CD4-positive, alpha-beta T cell treated with Interleukin-17A for 4 hours (primary cell): Measurements from ENCODE around the gene C2orf78.
"Not testable (repeated sequence)": the region's sequence is repeated elsewhere in the genome, so short reads cannot be mapped to it uniquely, and the experiment has no call there.

Experiments used
- DNase-seq: peaks from one replicate; pipeline ENCODE4 v3.0.0-alpha.2; 2020; ENCODE audit warnings: mixed read lengths

C2orf78 gene

GRCh38 chr2:73779467-73780236, 4.3 kb upstream of the C2orf78 start, which contains the start of gene DUSP11:
DUSP11 (minus strand) TSS chr2:73780103; CDS start chr2:73779974, 129 bp downstream.
- peak; percentile 97 for DNase-seq

- DNase-seq = no peak
Measured at GRCh38 chr2:73780237-73780582, 3.8 kb upstream of the C2orf78 start.

DNA sequence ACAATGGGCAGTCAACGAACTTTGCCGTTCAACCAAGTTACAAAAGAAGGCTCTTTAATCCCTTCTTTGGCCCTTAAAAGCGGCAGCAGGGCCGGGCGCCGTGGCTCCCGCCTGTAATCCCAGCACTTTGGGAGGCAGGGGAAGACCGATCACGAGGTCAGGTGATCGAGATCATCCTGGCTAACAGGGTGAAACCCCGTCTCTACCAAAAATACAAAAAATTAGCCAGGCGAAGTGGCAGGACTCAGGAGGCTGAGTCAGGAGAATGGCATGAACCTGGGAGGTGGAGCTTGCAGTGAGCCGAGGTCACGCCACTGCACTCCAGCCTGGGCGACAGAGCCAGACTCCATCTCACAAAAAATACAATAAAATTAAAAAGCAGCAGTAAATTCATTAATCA, 581 bp upstream of the C2orf78 start:
- DNase-seq = not testable (repeated sequence)

DNA sequence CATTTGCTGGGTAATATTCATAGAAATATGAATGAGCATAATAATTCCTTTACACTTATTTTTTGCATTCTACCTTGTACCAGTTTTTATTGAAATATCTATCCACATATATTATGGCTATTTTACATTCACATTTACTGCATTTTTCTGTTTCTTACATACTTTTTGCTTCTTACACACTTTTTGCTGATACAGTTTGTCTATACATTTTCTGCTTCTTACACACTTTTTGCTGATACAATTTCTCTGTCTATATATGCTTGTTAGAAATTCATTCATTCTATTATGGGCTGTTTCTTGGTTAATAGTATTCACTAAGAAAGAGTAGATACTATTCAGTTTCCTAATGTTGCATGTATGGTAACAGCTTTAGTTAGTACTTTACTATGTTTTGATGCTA, 27.9 kb downstream of the C2orf78 start:
- no peak for DNase-seq

DNA sequence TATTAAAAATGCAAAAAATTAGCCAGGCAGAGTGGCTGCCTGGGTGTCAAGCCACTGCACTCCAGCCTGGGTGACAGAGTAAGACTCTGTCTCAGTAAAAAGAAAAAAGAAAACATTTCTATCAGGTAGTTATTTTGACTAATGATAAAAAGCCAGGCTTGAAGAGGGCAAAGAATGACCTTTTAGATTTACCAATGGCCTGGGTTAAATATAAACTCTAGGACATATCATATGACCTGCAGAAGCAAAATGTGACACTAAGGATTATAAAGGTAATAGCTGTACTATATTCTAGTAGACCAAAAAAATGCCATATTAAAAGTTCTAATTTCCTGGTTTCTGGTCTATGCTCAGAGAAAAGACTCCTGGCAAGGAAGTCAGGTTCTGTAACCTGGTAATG, 28.7 kb downstream of the C2orf78 start:
- no peak for DNase-seq

DNA sequence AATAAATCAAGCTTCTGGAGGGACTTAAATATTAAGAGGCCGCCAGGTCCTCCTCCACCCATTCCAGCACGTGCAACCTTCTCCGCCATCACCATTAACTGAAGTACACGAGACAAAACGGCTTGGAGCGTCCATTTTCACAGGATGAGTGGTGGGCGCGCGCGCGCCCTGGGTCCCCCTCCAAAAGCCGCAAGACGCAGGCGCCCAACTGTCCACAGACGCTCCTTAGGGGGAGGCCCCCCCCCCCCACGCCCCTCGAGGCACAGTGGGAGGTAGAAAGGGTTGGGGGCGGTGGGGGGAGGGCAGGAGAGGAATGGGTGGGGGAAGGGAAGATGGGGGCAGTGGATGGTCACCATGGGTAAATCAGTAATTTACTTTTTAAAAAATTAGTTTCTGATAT, 34.3 kb downstream of the C2orf78 start:
- DNase-seq = no peak

- DNase-seq = no peak
Measured at GRCh38 chr2:73821227-73821626, 37.2 kb downstream of the C2orf78 start.

DNA sequence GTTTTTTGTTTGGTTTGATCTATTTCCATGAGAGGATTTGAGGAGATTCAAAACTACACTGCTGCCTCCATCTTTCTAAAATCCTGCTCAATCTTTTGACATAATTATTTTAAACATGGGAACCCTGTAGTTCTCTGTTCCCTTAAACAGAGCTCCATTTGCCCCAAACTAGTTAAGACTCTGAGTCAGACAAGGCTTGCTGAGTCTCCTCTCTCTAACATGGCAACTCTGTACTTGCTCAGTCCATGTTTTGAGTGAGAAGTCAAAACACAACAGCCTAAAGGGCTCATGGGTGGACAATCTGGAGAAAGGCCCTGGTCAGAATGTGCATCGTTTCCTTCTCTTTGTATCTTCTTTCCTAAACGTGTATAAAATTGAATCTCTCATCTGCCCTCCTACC, 37.7 kb downstream of the C2orf78 start:
- no peak for DNase-seq

DNA sequence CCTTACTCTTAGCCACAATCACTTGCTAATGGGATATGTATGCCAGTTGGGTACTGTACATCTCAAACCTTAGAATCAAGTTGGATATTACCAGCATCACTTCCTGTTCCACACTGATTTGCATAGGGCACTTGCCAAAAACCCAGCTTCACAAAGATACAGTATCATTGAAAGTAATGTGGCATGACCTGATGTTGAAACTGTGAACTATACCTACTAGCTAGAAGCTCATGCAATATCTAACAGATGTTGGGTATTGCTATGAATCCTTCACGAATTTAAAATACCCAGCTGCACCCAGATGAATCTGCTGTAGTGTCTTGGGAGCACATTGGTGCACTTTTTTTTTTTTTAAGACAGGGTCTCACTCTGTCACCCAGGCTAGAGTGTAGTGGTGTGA, 38.3 kb downstream of the C2orf78 start:
- DNase-seq = no peak

GRCh38 chr2:73822991-73823390, 39.0 kb downstream of the C2orf78 start:
- DNase-seq = no peak

- DNase-seq = no peak
Measured at GRCh38 chr2:73823416-73823815, 39.4 kb downstream of the C2orf78 start.

DNA sequence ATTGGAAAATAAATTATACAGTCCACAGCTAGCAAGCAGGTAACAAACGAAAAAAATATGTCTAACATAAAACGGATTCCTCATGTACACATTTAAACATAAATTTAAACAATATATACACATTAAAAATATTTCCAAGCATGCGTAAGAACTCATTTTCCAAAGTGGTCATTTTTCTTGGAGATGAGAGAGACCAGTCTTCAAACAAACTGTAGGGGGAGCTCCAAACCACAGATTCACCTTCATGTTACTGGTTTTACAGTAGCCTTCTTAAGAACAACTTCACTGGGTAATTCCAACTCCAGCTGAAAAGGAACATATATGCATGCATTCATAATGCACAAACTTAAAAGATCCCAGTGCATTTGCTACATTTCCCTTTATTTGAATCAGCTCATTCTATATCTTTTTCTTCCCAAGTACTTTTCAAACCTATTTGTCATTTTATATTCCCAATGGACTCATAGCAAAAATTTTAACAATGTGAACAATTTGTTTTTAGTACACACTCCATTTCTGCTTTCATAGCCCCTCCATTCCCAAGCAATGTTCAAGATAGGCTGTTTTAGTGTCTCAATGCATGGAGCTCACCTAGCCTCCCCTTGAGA, 40.0 kb downstream of the C2orf78 start:
- peak; percentile 53 for DNase-seq

GRCh38 chr2:73825408-73825807, 41.4 kb downstream of the C2orf78 start:
- DNase-seq = no peak

- no peak for DNase-seq
Measured at GRCh38 chr2:73827018-73827417, 43.0 kb downstream of the C2orf78 start.

GRCh38 chr2:73827660-73828388, 43.8 kb downstream of the C2orf78 start:
- no peak for DNase-seq

GRCh38 chr2:73828389-73828817, 44.4 kb downstream of the C2orf78 start:
- DNase-seq = no peak

DNA sequence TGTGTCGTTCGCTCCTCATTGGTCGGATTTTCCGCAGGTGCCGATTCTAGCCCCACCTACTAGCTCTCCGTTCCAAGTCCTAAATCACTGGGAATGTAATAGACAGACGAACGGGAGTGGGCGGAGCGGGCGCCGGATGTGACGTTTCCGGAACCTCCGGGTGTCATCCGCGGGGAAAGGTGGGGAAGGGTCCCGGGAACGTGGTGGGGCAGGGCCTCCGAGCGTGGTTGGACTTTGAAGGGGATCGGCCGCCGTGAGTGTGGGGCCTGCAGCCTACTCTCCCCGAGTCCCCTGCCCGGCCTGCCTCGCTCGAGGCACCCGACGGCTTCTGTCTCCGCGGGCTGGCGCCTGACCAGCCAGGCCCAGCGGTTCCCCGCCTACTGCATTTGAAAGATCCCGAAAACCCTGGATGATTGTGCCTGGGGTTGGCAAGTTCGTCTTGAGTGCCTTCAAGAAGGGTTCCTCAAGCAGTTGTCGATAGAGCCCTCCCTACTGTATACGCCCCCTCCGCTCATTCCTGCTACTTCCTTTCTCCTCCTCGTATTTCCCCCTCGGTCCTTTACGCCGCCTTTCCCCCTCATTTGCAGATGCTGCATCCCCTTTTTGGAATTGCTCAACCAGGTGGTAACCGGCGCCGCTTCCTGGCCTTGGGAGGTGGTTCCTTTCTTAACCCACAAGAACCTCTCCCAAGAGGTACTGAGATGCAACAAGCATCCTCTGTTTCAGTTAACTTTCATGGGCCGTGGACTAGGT, 45.0 kb downstream of the C2orf78 start, which contains the start of gene STAMBP:
Gene STAMBP, plus strand, starts transcription at position 144 of the 753 bp plus-strand sequence. CDS start 1,896 bp downstream, outside the sequence.
- peak; percentile 95 for DNase-seq

- DNase-seq = peak; percentile 22
Measured at GRCh38 chr2:73830871-73831401, 47.0 kb downstream of the C2orf78 start.

DNA sequence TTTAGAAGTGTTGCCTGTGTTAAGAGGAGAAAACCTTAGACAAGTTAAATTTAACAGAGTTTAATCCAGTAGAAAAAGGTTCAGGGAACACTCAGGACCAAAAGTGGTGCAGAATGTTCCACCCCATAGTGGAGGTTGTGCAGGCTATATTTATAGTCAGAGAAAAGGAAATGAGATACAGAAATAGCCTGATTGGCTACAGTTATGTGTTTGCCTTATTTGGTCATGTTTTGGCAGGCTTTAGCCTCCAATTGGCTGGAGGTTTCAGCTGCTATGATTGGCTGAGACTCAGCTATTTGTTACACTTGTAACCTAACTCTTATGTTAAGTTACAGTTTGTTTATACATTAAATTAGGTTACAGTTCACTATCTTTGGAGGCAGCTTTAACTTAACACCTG, 48.9 kb downstream of the C2orf78 start:
- DNase-seq = no peak

- no peak for DNase-seq
Measured at GRCh38 chr2:73836141-73836943, 52.4 kb downstream of the C2orf78 start.

DNA sequence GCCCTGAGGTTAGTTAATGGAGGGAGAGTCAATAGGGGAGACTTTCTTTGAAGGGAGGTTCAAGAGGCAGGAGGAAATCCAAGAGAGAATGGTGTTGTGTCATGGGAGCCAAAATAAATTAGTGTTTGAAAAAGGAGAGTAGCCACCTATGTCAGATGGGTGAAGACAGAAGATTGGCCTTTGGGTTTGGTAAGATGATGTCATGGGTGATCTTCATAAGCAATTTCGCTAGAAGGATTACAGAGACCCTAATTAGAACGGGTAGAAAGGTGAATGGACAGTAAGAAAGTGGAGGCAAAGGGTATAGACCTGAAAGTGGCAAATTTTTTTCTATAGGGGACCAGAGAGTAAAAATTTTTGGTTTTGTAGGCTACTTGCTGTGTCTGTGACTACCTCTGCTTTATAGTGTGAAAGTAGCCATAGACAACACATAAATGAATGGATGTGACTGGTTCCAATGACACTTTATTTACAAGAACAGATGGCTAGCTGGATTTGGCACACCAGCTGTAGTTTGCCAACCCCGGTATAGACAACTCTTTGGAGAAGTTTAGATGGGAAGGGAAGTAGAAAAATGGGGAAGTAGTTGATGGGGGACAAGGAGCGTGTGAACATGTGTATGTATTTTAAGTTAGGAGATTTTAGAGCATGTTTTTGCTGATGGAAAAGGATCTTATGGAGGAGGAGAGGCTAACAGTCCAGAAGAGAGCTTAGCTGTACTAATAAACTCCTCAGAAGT, 54.0 kb downstream of the C2orf78 start:
- DNase-seq = no peak
